Liver (tissue), 9 donors: ENCODE data around the gene GJE1. TPM values are rescaled to one million over a fixed set of nuclear protein-coding genes. Genes with fewer than 3 reads are reported as not detected.

Experiments
- DNase-seq: peaks from one replicate; pipeline ENCODE4 v3.0.0-alpha.2; 2017; ENCODE audit warnings: low spot score
- H3K27ac ChIP-seq, 2 donors: one replicate each; pipeline ENCODE4 v1.7.0; 2013; ENCODE audit warnings: inconsistent platforms in 2 of 2, low read length in 2 of 2, control low read depth in 1 of 2, low read depth in 1 of 2, mild to moderate bottlenecking in 1 of 2
- H3K27me3 ChIP-seq, 4 donors: one replicate each; pipeline versions ENCODE4 v1.6.1 to v1.7.0; 2013; ENCODE audit warnings: low read length in 3 of 4, inconsistent platforms in 1 of 4, mild to moderate bottlenecking in 1 of 4, moderate library complexity in 1 of 4; ENCODE audit not compliant: control insufficient read depth in 4 of 4, insufficient read depth in 4 of 4
- H3K36me3 ChIP-seq, 4 donors: one replicate each; pipeline versions ENCODE4 v1.6.1 to v1.7.0; 2013; ENCODE audit warnings: low read length in 3 of 4, mild to moderate bottlenecking in 3 of 4, low read depth in 1 of 4, moderate library complexity in 1 of 4; ENCODE audit not compliant: control insufficient read depth in 4 of 4, insufficient read depth in 3 of 4
- H3K4me1 ChIP-seq, 4 donors: one replicate each; pipeline versions ENCODE4 v1.6.1 to v1.7.0; 2013; ENCODE audit warnings: low read length in 3 of 4, mild to moderate bottlenecking in 3 of 4, moderate library complexity in 1 of 4; ENCODE audit not compliant: control insufficient read depth in 4 of 4, insufficient read depth in 4 of 4
- H3K4me3 ChIP-seq, 3 donors: one replicate each; pipeline versions ENCODE4 v1.6.1 to v1.7.0; 2013; ENCODE audit warnings: low read length in 3 of 3, control low read depth in 1 of 3, low read depth in 1 of 3, mild to moderate bottlenecking in 1 of 3
- H3K9ac ChIP-seq, 2 donors: one replicate each; pipeline ENCODE4 v1.7.0; 2013; ENCODE audit warnings: low read length in 2 of 2, mild to moderate bottlenecking in 2 of 2, moderate library complexity in 2 of 2, control low read depth in 1 of 2, low read depth in 1 of 2
- H3K9me3 ChIP-seq, 4 donors: one replicate each; pipeline versions ENCODE4 v1.6.1 to v1.7.0; 2013; ENCODE audit warnings: low read length in 3 of 4; ENCODE audit not compliant: control insufficient read depth in 4 of 4
- ATF3 ChIP-seq: IDR thresholded peaks from 2 replicates; pipeline ENCODE4 v1.6.1; 2016; ENCODE audit warnings: antibody characterized with exemption
- CTCF ChIP-seq: fragments of 150-350 bp; IDR thresholded peaks from 2 replicates; pipeline ENCODE4 v1.5.1; 2017; ENCODE audit warnings: improper control_type of control experiment, low read depth, low read length; ENCODE audit not compliant: missing input control
- EGR1 ChIP-seq, 2 donors: IDR thresholded peaks; 2 replicates each; pipeline ENCODE4 v1.6.1; 2016 to 2018; ENCODE audit warnings: antibody characterized with exemption in 2 of 2, low read depth in 2 of 2
- FOXA1 ChIP-seq: IDR thresholded peaks from 2 replicates; pipeline ENCODE4 v1.6.1; 2016; ENCODE audit warnings: antibody characterized with exemption
- FOXA2 ChIP-seq: IDR thresholded peaks from 2 replicates; pipeline ENCODE4 v1.6.1; 2016; ENCODE audit warnings: antibody characterized with exemption
- GABPA ChIP-seq, 2 donors: IDR thresholded peaks in 1 of 2; conservative IDR thresholded peaks in 1 of 2; 2 replicates each; pipeline ENCODE4 v1.6.1; 2016; ENCODE audit warnings: antibody characterized with exemption in 2 of 2, mild to moderate bottlenecking in 1 of 2, moderate library complexity in 1 of 2
- HNF4A ChIP-seq, 2 donors: conservative IDR thresholded peaks; 2 replicates each; pipeline ENCODE4 v1.6.1; 2016; ENCODE audit warnings: antibody characterized with exemption in 2 of 2, mild to moderate bottlenecking in 2 of 2
- HNF4G ChIP-seq: IDR thresholded peaks from 2 replicates; pipeline ENCODE4 v1.6.1; 2016; ENCODE audit warnings: antibody characterized with exemption
- JUND ChIP-seq, 2 donors: IDR thresholded peaks; 2 replicates each; pipeline ENCODE4 v1.6.1; 2016; ENCODE audit warnings: antibody characterized with exemption in 2 of 2
- NR2F2 ChIP-seq: IDR thresholded peaks from 2 replicates; pipeline ENCODE4 v1.6.1; 2016; ENCODE audit warnings: antibody characterized with exemption
- RAD21 ChIP-seq, 2 donors: IDR thresholded peaks; 2 replicates each; pipeline ENCODE4 v1.6.1; 2016; ENCODE audit warnings: antibody characterized with exemption in 2 of 2, mild to moderate bottlenecking in 2 of 2
- RXRA ChIP-seq, 2 donors: IDR thresholded peaks; 2 replicates each; pipeline ENCODE4 v1.6.1; 2017 to 2018; ENCODE audit warnings: antibody characterized with exemption in 2 of 2, mild to moderate bottlenecking in 1 of 2
- SP1 ChIP-seq: IDR thresholded peaks from 2 replicates; pipeline ENCODE4 v1.6.1; 2018; ENCODE audit warnings: antibody characterized with exemption, mild to moderate bottlenecking
- TAF1 ChIP-seq: conservative IDR thresholded peaks from 2 replicates; pipeline ENCODE4 v1.6.1; 2016; ENCODE audit warnings: antibody characterized with exemption, mild to moderate bottlenecking
- YY1 ChIP-seq: IDR thresholded peaks from 2 replicates; pipeline ENCODE4 v1.6.1; 2016; ENCODE audit warnings: antibody characterized with exemption, mild to moderate bottlenecking
- WGBS: extraction: QIAGEN DNeasy Blood & Tissue Kit; methylation state at CpG from one replicate; pipeline ENCODE4 v1.1.7; 2013; 5-methylcytosine and 5-hydroxymethylcytosine counted together
- polyA plus RNA-seq, 2 donors: library from polyadenylated mRNA; stranded (reverse) in 1 of 2; unstranded in 1 of 2; fragments of 200-250 nt in 1 of 2; fragments of >200 nt in 1 of 2; fragmentation: Nextera tagmentation in 1 of 2; extraction: Ambion mirVana in 1 of 2; gene quantifications; one replicate each; pipeline versions ENCODE4 v1.2.1 to v1.2.3, GENCODE V29; 2013 to 2015
- total RNA-seq, 2 donors: library from RNA; depleted of rRNA; stranded (reverse); fragments of >200 nt; gene quantifications; one replicate each; pipeline ENCODE4 v1.2.3, GENCODE V29; 2014
- TF ChIP-seq, protein P1 (sequence below): IDR thresholded peaks from 2 replicates; pipeline ENCODE4 v1.6.1; 2016; ENCODE audit warnings: antibody characterized with exemption
- TF ChIP-seq, protein P2 (sequence below): IDR thresholded peaks from 2 replicates; pipeline ENCODE4 v1.6.1; 2016; ENCODE audit warnings: antibody characterized with exemption
- donor health status: healthy.
- donor health status: healthy.
- donor health status: healthy.
- donor health status: healthy.
- donor health status: healthy.

Gene GJE1
- total and polyA plus RNA-seq, 4 donors: not detected

DNA sequence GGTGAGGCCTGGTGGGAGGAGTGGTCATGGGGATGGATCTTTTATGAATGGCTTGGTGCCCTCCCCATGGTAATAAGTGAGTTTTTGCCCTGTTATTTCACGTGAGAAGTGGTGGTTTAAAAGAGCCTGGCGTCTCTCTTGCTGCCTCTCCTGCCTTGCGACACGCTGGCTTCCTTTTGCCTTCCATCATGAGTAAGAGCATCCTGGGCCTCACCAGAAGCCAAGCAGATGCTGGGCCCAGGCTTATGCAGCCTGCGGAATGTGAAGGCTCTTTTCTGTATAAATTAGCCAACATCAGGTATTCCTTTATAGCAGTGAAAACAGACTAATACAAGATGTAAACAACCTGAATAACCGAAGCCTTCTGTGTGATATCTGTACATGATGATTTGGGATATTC is 42.0 kb downstream of the GJE1 start:
- no peak for DNase-seq
- no peak for TF ChIP-seq HNF4A (conservative IDR thresholded peaks at IDR 0.05)
- no peak for TF ChIP-seq FOXA2
- TF ChIP-seq GABPA (IDR thresholded peaks at IDR 0.05 in 1 of 2, conservative IDR thresholded peaks at IDR 0.05 in 1 of 2): no peak
- TF ChIP-seq SP1: no peak
- no peak for TF ChIP-seq EGR1 (IDR thresholded peaks at IDR 0.05; ENCODE audit: low read depth in 2 of 2)
- TF ChIP-seq, protein P1, sequence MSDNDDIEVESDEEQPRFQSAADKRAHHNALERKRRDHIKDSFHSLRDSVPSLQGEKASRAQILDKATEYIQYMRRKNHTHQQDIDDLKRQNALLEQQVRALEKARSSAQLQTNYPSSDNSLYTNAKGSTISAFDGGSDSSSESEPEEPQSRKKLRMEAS: no peak
- no peak for TF ChIP-seq ATF3
- TF ChIP-seq CTCF: no peak
- no peak for TF ChIP-seq RAD21 (IDR thresholded peaks at IDR 0.05)
- 90% methylated on average over 6 of the region's 6 CpGs for WGBS
- H3K27me3 ChIP-seq: no peaks in the 10 kb centered on the region
- H3K4me1 ChIP-seq: peaks cover 0 to 10% (median 5%) of the 10 kb centered on the region in 4 donors
- H3K9ac ChIP-seq: no peak overlapping the region
- no peaks in the 10 kb centered on the region for H3K9me3 ChIP-seq
- peaks cover 0 to 26% (median 23%) of the 10 kb centered on the region in 4 donors for H3K36me3 ChIP-seq
- no peak overlapping the region for H3K4me3 ChIP-seq
- H3K27ac ChIP-seq: no peak overlapping the region

DNA sequence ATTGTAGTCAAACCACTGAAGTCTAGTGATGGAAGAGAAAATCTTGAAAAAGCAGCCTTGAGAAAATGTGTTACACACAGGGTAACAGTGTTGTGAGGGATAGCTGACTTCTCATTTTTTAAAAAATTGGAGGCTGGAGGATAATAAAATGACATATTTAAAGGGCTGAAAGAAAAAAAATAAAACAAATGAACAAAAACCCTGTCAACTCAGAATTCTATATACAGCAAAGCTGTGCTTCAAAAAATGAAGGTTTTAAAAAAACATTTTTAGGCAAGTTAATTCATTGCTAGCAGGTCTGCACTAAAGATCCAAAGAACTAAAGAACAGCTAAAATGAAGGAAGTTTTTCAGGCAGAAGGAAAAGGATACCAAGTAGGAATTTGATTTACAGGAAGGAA is 45.4 kb downstream of the GJE1 start:
- no peaks in the 10 kb centered on the region for H3K4me1 ChIP-seq
- no peak overlapping the region for H3K27ac ChIP-seq
- no peaks in the 10 kb centered on the region for H3K9me3 ChIP-seq
- H3K27me3 ChIP-seq: no peaks in the 10 kb centered on the region
- TF ChIP-seq TAF1 (no peak), ATF3 (no peak), CTCF (no peak), EGR1 (IDR thresholded peaks at IDR 0.05; ENCODE audit: low read depth in 2 of 2) (no peak), HNF4A (conservative IDR thresholded peaks at IDR 0.05) (no peak), YY1 (no peak), FOXA1 (no peak), JUND (IDR thresholded peaks at IDR 0.05) (no peak), SP1 (no peak), FOXA2 (no peak), HNF4G (no peak), GABPA (IDR thresholded peaks at IDR 0.05 in 1 of 2, conservative IDR thresholded peaks at IDR 0.05 in 1 of 2) (no peak), NR2F2 (no peak), RAD21 (IDR thresholded peaks at IDR 0.05) (no peak), RXRA (IDR thresholded peaks at IDR 0.05) (no peak)
- TF ChIP-seq, protein P1: no peak
- TF ChIP-seq, protein P2, sequence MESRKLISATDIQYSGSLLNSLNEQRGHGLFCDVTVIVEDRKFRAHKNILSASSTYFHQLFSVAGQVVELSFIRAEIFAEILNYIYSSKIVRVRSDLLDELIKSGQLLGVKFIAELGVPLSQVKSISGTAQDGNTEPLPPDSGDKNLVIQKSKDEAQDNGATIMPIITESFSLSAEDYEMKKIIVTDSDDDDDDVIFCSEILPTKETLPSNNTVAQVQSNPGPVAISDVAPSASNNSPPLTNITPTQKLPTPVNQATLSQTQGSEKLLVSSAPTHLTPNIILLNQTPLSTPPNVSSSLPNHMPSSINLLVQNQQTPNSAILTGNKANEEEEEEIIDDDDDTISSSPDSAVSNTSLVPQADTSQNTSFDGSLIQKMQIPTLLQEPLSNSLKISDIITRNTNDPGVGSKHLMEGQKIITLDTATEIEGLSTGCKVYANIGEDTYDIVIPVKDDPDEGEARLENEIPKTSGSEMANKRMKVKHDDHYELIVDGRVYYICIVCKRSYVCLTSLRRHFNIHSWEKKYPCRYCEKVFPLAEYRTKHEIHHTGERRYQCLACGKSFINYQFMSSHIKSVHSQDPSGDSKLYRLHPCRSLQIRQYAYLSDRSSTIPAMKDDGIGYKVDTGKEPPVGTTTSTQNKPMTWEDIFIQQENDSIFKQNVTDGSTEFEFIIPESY: no peak
- H3K9ac ChIP-seq: no peak overlapping the region
- H3K36me3 ChIP-seq: peaks cover 0 to 24% (median 15%) of the 10 kb centered on the region in 4 donors
- H3K4me3 ChIP-seq: no peak overlapping the region
- no peak for DNase-seq
